Heart right ventricle (tissue), 16 donors: Measurements from ENCODE around the gene DLEC1. TPM values are rescaled to one million over a fixed set of nuclear protein-coding genes. Genes with fewer than 3 reads are reported as not detected.
"Not testable (repeated sequence)": the region's sequence is repeated elsewhere in the genome, so short reads cannot be mapped to it uniquely, and the experiment has no call there.

Experiments used
- ATAC-seq, 8 donors: fragments of 200-7000 bp; cut with Tn5 transposase; one replicate each; pipeline ENCODE4 v1.9.1; 2020; ENCODE audit warnings: mild to moderate bottlenecking in 8 of 8, moderate library complexity in 8 of 8, moderate number of reproducible peaks in 1 of 8
- DNase-seq, 2 donors: peaks; one replicate each; pipeline ENCODE4 v3.0.0-alpha.2; 2020
- H3K27ac ChIP-seq, 10 donors: fragments of 200-600 bp; sonication (generic) in 2 of 10; one replicate each; pipeline versions ENCODE4 v1.5.0 to v1.8.0; 2020 to 2022; ENCODE audit warnings: mild to moderate bottlenecking in 3 of 10
- H3K27me3 ChIP-seq, 7 donors: fragments of 200-600 bp; one replicate each; pipeline ENCODE4 v1.8.0; 2021 to 2022; ENCODE audit warnings: mild to moderate bottlenecking in 2 of 7
- H3K36me3 ChIP-seq, 9 donors: fragments of 200-600 bp; sonication (generic) in 1 of 9; one replicate each; pipeline versions ENCODE4 v1.5.0 to v1.8.0; 2020 to 2022; ENCODE audit warnings: mild to moderate bottlenecking in 2 of 9
- H3K4me1 ChIP-seq, 9 donors: fragments of 200-600 bp; sonication (generic) in 1 of 9; one replicate each; pipeline versions ENCODE4 v1.5.0 to v1.8.0; 2020 to 2022; ENCODE audit warnings: mild to moderate bottlenecking in 4 of 9
- H3K4me3 ChIP-seq, 10 donors: fragments of 200-600 bp; sonication (generic) in 2 of 10; one replicate each; pipeline versions ENCODE4 v1.5.0 to v1.8.0; 2020 to 2022; ENCODE audit warnings: mild to moderate bottlenecking in 7 of 10, moderate library complexity in 2 of 10
- H3K9me3 ChIP-seq, 11 donors: fragments of 200-600 bp in 10 of 11; sonication (generic) in 2 of 11; one replicate each; pipeline versions ENCODE4 v1.5.0 to v1.8.0; 2013 to 2022; ENCODE audit warnings: mild to moderate bottlenecking in 2 of 11, control low read depth in 1 of 11, moderate library complexity in 1 of 11
- WGBS, 2 donors: extraction: QIAGEN DNeasy Blood & Tissue Kit; methylation state at CpG; one replicate each; pipeline ENCODE4 v1.1.7; 2013; ENCODE audit warnings: inconsistent platforms in 1 of 2; 5-methylcytosine and 5-hydroxymethylcytosine counted together
- intact Hi-C, 10 donors: fragments of 100-400 bp; cut with DNase I; formaldehyde crosslinking; loops; one replicate each; pipeline versions ENCODE4 v1.11.1 to v1.14.2; 2022
- polyA plus RNA-seq, 2 donors: library from polyadenylated mRNA; stranded (reverse); fragments of 200-250 nt; gene quantifications; one replicate each; pipeline ENCODE4 v1.2.3, GENCODE V29; 2013
- total RNA-seq, 10 donors: library from RNA; stranded (reverse); fragmentation: NEBNext Ultra II Directional in 3 of 10; extraction: Animal tissue kit (Norgen Biotek cat#: 25700) in 3 of 10; gene quantifications; one replicate each; pipeline versions ENCODE4 v1.2.1 to v1.2.4, GENCODE V29; 2021 to 2023
- TF ChIP-seq, protein P1 (sequence below), 9 donors: fragments of 200-600 bp; sonication (generic) in 2 of 9; IDR thresholded peaks; one replicate each; pipeline versions ENCODE4 v1.5.0 to v1.8.0; 2021 to 2022; ENCODE audit warnings: antibody characterized with exemption in 9 of 9, mild to moderate bottlenecking in 5 of 9, moderate library complexity in 1 of 9
- donor health status: Arrhythmogenic right ventricular cardiomyopathy.
- donor health status: ischemic (EF 13 %, LVEDD 7.1; RV severe dilation, severe dysfunction).
- donor health status: healthy with polysubstance abuse.
- donor health status: DM: no; HTN: yes; CAD: no.
- donor health status: DM: no; HTN: no; CAD: no.
- donor health status: ischemic (EF 25% LVEDD 6.9; RV normal size, moderate dysfunction).
- donor health status: ischemic (EF 25% LVEDD 5.7; RV mildly dilated, moderate dysfunction).
- donor health status: healthy.
- donor health status: DM: yes; HTN: yes; CAD: no.
- donor health status: Ischemic cardiomyopathy.
- donor health status: ischemic (EF 35%, LVEDD 5.7; RV mildly dilated, moderate dysfunction).
- donor health status: nonischemic (EF 11% LVEDD 7.7; RV severe dilation, severe dysfunction).
- donor health status: DM: yes; HTN: yes; CAD: no.
- donor health status: PGD.
- donor health status: ischemic (EF 29% LVEDD 5.4; RV normal size, mild dysfunction).
- donor health status: nonischemic (EF 23%, LVEDD 6.1; RV moderate dilation, normal function).

Gene DLEC1
- total and polyA plus RNA-seq, 12 donors = 0.09 to 0.66 (median 0.30) TPM; not detected in 4

DNA sequence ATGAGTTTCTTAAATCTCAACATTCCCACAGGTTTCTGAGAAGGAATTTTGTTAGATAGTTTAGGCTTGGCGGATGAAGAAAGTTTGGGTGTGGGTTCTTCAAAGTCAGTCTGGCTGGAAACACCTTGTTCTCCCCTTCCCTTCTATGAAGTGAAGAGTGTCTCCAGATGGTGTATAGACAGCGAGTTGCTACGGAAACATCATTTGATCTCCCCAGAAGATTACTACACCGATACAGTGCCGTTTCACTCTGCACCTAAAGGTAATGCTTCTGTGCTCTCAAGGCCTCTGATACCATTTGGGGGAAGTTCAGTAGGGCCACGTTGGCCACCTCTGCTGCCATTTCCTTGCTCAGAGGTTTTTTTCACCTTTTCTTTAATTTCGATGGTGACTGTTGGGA, 20.6 kb downstream of the DLEC1 start:
- 85 to 86% methylated on average over 7 of the region's 7 CpGs for WGBS, 2 donors
- TF ChIP-seq, protein P1, sequence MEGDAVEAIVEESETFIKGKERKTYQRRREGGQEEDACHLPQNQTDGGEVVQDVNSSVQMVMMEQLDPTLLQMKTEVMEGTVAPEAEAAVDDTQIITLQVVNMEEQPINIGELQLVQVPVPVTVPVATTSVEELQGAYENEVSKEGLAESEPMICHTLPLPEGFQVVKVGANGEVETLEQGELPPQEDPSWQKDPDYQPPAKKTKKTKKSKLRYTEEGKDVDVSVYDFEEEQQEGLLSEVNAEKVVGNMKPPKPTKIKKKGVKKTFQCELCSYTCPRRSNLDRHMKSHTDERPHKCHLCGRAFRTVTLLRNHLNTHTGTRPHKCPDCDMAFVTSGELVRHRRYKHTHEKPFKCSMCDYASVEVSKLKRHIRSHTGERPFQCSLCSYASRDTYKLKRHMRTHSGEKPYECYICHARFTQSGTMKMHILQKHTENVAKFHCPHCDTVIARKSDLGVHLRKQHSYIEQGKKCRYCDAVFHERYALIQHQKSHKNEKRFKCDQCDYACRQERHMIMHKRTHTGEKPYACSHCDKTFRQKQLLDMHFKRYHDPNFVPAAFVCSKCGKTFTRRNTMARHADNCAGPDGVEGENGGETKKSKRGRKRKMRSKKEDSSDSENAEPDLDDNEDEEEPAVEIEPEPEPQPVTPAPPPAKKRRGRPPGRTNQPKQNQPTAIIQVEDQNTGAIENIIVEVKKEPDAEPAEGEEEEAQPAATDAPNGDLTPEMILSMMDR (IDR thresholded peaks at IDR 0.05) = no peak
- intact Hi-C loops = no loop called here

DNA sequence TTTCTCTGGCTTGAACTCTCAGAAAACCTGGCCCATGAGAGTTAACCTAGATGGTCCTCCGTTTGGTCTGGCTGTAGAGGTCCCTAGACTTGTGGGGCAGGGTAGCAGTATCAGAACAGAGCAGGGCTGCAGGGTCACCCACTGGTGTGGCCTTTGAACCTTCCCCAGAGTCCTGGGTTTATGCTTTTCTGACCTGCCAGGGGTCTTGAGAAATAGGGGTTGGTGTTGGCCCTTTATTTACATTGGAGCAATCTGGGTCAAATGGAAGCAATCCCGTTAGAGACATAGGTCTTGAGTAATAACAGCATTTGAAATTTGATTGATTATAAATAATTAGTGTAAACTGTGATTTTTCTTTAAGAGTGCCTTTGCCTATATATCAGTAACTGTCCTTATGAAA, 23.8 kb downstream of the DLEC1 start:
- Histone ChIP-seq H3K27me3 (peaks cover 0 to 3% (median 0%) of the 10 kb centered on the region in 7 donors), H3K4me1 (no peaks in the 10 kb centered on the region), H3K4me3 (no peak overlapping the region), H3K9me3 (no peaks in the 10 kb centered on the region), H3K27ac (no peak overlapping the region), H3K36me3 (no peaks in the 10 kb centered on the region)
- DNase-seq = no peak
- TF ChIP-seq, protein P1 (IDR thresholded peaks at IDR 0.05) = no peak
- no peak for ATAC-seq
- WGBS, 2 donors = 76 to 85% methylated on average over 2 of the region's 2 CpGs
- intact Hi-C loops = no loop called here

More for the DNA sequence above, 20.6 kb downstream of the DLEC1 start:
- Histone ChIP-seq H3K36me3 (no peaks in the 10 kb centered on the region), H3K4me3 (no peak overlapping the region), H3K4me1 (no peaks in the 10 kb centered on the region), H3K9me3 (no peaks in the 10 kb centered on the region), H3K27me3 (peaks cover 0 to 3% (median 0%) of the 10 kb centered on the region in 7 donors), H3K27ac (no peak overlapping the region)
- ATAC-seq (no peak), DNase-seq (no peak)

- 94 to 96% methylated on average over 19 to 25 of the region's 32 CpGs for WGBS, 2 donors
- H3K27ac ChIP-seq, H3K4me3 ChIP-seq, DNase-seq, H3K9me3 ChIP-seq, ATAC-seq, intact Hi-C loops, H3K27me3 ChIP-seq, H3K4me1 ChIP-seq, H3K36me3 ChIP-seq: not testable (repeated sequence)
Observed at GRCh38 chr3:38064453-38064852, 25.4 kb downstream of the DLEC1 start.

GRCh38 chr3:38067508-38068233, 28.7 kb downstream of the DLEC1 start:
- H3K4me3 ChIP-seq = no peak overlapping the region
- H3K36me3 ChIP-seq = no peaks in the 10 kb centered on the region
- intact Hi-C loops = no loop called here
- no peak overlapping the region for H3K27ac ChIP-seq
- H3K9me3 ChIP-seq = no peaks in the 10 kb centered on the region
- WGBS, 2 donors = 88 to 95% methylated on average over 6 of the region's 6 CpGs
- peaks cover 0 to under 1% (median 0%) of the 10 kb centered on the region in 7 donors for H3K27me3 ChIP-seq
- TF ChIP-seq, protein P1 (IDR thresholded peaks at IDR 0.05) = no peak
- ATAC-seq = no peak
- H3K4me1 ChIP-seq = no peaks in the 10 kb centered on the region
- DNase-seq = no peak

GRCh38 chr3:38070013-38070412, 31.0 kb downstream of the DLEC1 start:
- H3K36me3 ChIP-seq = no peaks in the 10 kb centered on the region
- TF ChIP-seq, protein P1 (IDR thresholded peaks at IDR 0.05) = no peak
- no peaks in the 10 kb centered on the region for H3K9me3 ChIP-seq
- H3K4me3 ChIP-seq = no peak overlapping the region
- no peak overlapping the region for H3K27ac ChIP-seq
- H3K27me3 ChIP-seq = no peaks in the 10 kb centered on the region
- DNase-seq = no peak
- WGBS, 2 donors = 86 to 88% methylated on average over 2 of the region's 2 CpGs
- intact Hi-C loops = no loop called here
- no peak for ATAC-seq
- H3K4me1 ChIP-seq = no peaks in the 10 kb centered on the region

DNA sequence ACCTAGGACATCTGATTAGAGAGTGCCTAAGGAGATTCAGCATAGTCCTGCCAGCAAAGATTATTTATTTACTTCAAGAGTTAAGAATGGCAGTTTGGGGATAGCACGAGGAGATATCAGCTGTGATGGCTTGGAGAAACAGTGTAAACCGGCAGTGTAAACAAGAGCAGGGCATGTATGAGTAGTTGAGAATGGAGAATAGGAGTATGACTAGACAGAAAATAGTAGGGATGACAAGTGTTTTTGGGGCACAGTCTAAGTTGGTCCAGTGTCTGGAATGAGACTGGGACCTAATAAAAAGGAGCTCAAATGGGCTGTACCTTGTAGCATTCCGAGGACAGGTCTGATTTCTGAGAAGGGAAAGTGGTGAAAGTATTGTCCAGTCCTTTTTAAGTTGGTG, 38.1 kb downstream of the DLEC1 start:
- H3K4me1 ChIP-seq, H3K27me3 ChIP-seq, intact Hi-C loops, H3K27ac ChIP-seq, H3K9me3 ChIP-seq, ATAC-seq, H3K36me3 ChIP-seq, H3K4me3 ChIP-seq, DNase-seq: not testable (repeated sequence)
- WGBS, 2 donors = 35 to 94% methylated on average over 1 of the region's 3 CpGs

DNA sequence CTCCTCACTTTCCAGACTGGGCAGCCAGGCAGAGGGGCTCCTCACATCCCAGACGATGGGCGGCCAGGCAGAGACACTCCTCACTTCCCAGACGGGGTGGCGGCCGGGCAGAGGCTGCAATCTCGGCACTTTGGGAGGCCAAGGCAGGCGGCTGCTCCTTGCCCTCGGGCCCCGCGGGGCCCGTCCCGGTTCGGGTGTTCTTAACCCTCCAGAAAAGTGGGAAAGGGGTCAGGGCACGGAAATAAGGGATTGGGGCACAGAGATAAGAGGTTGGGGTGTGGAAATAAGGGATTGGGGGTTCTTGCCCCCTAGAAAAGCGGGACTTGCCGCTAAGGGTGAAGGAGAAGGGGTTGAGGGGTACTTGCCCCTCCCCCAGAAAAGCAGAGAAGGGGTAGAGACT, 43.3 kb downstream of the DLEC1 start:
- H3K27me3 ChIP-seq, DNase-seq, H3K4me1 ChIP-seq, H3K4me3 ChIP-seq, H3K36me3 ChIP-seq, H3K27ac ChIP-seq, intact Hi-C loops, ATAC-seq: not testable (repeated sequence)
- peaks cover 0 to 32% (median 0%) of the 10 kb centered on the region in 11 donors for H3K9me3 ChIP-seq
- WGBS, 2 donors = 88 to 92% methylated on average over 7 to 11 of the region's 16 CpGs

DNA sequence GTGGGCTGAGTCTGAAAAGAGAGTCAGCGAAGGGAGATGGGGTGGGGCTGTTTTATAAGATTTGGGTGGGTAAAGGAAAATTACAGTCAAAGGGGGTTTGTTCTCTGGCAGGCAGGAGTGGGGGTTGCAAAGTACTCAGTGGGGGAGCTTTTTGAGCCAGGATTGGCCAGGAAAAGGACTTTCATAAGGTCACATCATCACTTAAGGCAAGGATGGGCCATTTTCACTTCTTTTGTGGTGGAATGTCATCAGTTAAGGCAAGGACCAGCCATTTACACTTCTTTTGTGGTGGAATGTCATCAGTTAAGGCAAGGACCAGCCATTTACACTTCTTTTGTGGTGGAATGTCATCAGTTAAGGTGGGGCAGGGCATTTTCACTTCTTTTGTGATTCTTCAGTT, 44.2 kb downstream of the DLEC1 start:
- ATAC-seq, H3K36me3 ChIP-seq, H3K4me3 ChIP-seq, H3K27ac ChIP-seq, H3K27me3 ChIP-seq, H3K4me1 ChIP-seq, DNase-seq, intact Hi-C loops: not testable (repeated sequence)
- WGBS, 2 donors = 100% methylated on average over 1 of the region's 1 CpG
- H3K9me3 ChIP-seq = peaks cover 0 to 32% (median 0%) of the 10 kb centered on the region in 11 donors
